Measurements from ENCODE around the gene UBB. TPM values are rescaled to one million over a fixed set of nuclear protein-coding genes. Genes with fewer than 3 reads are reported as not detected.

UBB gene
- total RNA-seq, 4 donors from 2014 or later, result 679 to 1,195 (median 826) TPM

- no peak for ATAC-seq (ENCODE audit: low FRiP score)
- no peak for TF ChIP-seq CTCF (IDR thresholded peaks at IDR 0.05)
- no peak for DNase-seq (ENCODE audit: low spot score)
These were observed 9.1 kb upstream of the UBB start for GRCh38 chr17:16371742-16372141.

- TF ChIP-seq CTCF (IDR thresholded peaks at IDR 0.05), result no peak
- ATAC-seq (ENCODE audit: low FRiP score) (peak; percentile 72), DNase-seq (ENCODE audit: low spot score) (no peak)
These were observed 6.5 kb upstream of the UBB start for GRCh38 chr17:16374146-16374938.

- DNase-seq (ENCODE audit: low spot score), result no peak
- TF ChIP-seq CTCF (IDR thresholded peaks at IDR 0.05), result no peak
These were observed 3.0 kb upstream of the UBB start for GRCh38 chr17:16377941-16378341.

GRCh38 chr17:16378636-16379282, 2.1 kb upstream of the UBB start:
- no peak for DNase-seq (ENCODE audit: low spot score)
- ATAC-seq (ENCODE audit: low FRiP score), result peak; percentile 37
- TF ChIP-seq CTCF (IDR thresholded peaks at IDR 0.05), result no peak

More at GRCh38 chr17:16377941-16378341, 3.0 kb upstream of the UBB start:
- no peak for ATAC-seq (ENCODE audit: low FRiP score)

- TF ChIP-seq CTCF (IDR thresholded peaks at IDR 0.05), result no peak
- DNase-seq (ENCODE audit: low spot score), result no peak
- no peak for ATAC-seq (ENCODE audit: low FRiP score)
These were observed 1.2 kb upstream of the UBB start for GRCh38 chr17:16379654-16380053.

- no peak for ATAC-seq (ENCODE audit: low FRiP score)
These were observed 567 bp downstream of the UBB start for GRCh38 chr17:16381496-16381820.

More at GRCh38 chr17:16381496-16381820, 567 bp downstream of the UBB start:
- DNase-seq (ENCODE audit: low spot score), result no peak
- TF ChIP-seq CTCF (IDR thresholded peaks at IDR 0.05), result no peak
